K562 (cell line): Measurements from ENCODE around the gene STX11. TPM values are rescaled to one million over a fixed set of nuclear protein-coding genes. Genes with fewer than 3 reads are reported as not detected.

Experiments used
- ATAC-seq: fragments of 200-7000 bp; cut with Tn5 transposase; 3 replicates; pipeline ENCODE4 v1.9.1; 2020; ENCODE audit warnings: moderate library complexity
- BruUV-seq: library from RNA; stranded (reverse); fragments of 400-500 nt; replicated peaks from 2 replicates; lab custom pipeline; 2021; lab: Mats Ljungman, UMichigan
- CTCF ChIA-PET: fragments of 300-600 bp; formaldehyde crosslinking; extraction: SDS; loops from one replicate; lab custom pipeline; 2021; ENCODE audit warnings: low intra/inter-chr PET ratio; lab: Yijun Ruan, JAX
- POLR2A ChIA-PET: fragments of 300-600, 350-650 bp; sonication (Branson Sonifier 250); formaldehyde crosslinking; extraction: SDS; loops from one replicate; lab custom pipeline; 2021; ENCODE audit warnings: antibody characterized with exemption, inconsistent platforms; lab: Yijun Ruan, JAX
- DNase-seq, 4 experiments: peaks; one replicate each; pipeline versions ENCODE4 v3.0.0 to v3.0.0-alpha.2; 2011 to 2018; ENCODE audit warnings: low spot score in 3 of 4, mixed read lengths in 3 of 4; ENCODE audit errors: extremely low read depth in 1 of 4
- FAIRE-seq: peaks from 2 replicates; lab custom pipeline; 2011; peaks lifted over from hg19 to GRCh38; lab: Jason Lieb, UNC
- H2AFZ ChIP-seq: 2 replicates; pipeline ENCODE4 v1.6.0; 2011; ENCODE audit warnings: low read depth, low read length, control low read depth, inconsistent platforms
- H3K27ac ChIP-seq: fragments of 200-600 bp; 3 replicates; pipeline ENCODE4 v1.8.0; 2011; ENCODE audit warnings: low read depth, mild to moderate bottlenecking, control low read depth, inconsistent platforms, low read length, moderate library complexity, mixed read lengths; ENCODE audit errors: extremely low read depth
- H3K27me3 ChIP-seq, 2 experiments: fragments of 300-600 bp in 1 of 2; 2 replicates in 1 of 2; 3 replicates in 1 of 2; pipeline versions ENCODE4 v1.6.0 to v1.8.0; 2011; ENCODE audit warnings: inconsistent platforms in 2 of 2, low read length in 2 of 2, mild to moderate bottlenecking in 1 of 2, mixed read lengths in 1 of 2, moderate library complexity in 1 of 2; ENCODE audit not compliant: control insufficient read depth in 2 of 2, insufficient read depth in 2 of 2
- H3K36me3 ChIP-seq: fragments of 300-600 bp; 3 replicates; pipeline ENCODE4 v1.8.0; 2011; ENCODE audit warnings: mild to moderate bottlenecking, low read length, inconsistent platforms; ENCODE audit not compliant: control insufficient read depth, insufficient read depth
- H3K4me1 ChIP-seq, 2 experiments: fragments of 200-600 bp in 1 of 2; replicated peaks in 1 of 2; 2 replicates in 1 of 2; 3 replicates in 1 of 2; pipeline versions ENCODE4 v1.5.1 to v1.8.0; 2011; ENCODE audit warnings: inconsistent platforms in 2 of 2, low read length in 2 of 2, mild to moderate bottlenecking in 1 of 2, mixed read lengths in 1 of 2, moderate library complexity in 1 of 2; ENCODE audit not compliant: control insufficient read depth in 2 of 2, insufficient read depth in 2 of 2
- H3K4me2 ChIP-seq: 2 replicates; pipeline ENCODE4 v1.6.1; 2011; ENCODE audit warnings: low read length, control low read depth, inconsistent platforms, mixed read lengths; ENCODE audit not compliant: insufficient read depth
- H3K4me3 ChIP-seq: fragments of 200-600 bp; sonication (generic), shearing (Covaris generic); 2 replicates; pipeline ENCODE4 v1.5.1; 2016; ENCODE audit warnings: control low read depth, inconsistent platforms
- H3K79me2 ChIP-seq: fragments of 200-600 bp; 3 replicates; pipeline ENCODE4 v1.8.0; 2011; ENCODE audit warnings: low read length, inconsistent platforms; ENCODE audit not compliant: control insufficient read depth, insufficient read depth
- H3K9ac ChIP-seq, 2 experiments: 2 replicates each; pipeline versions ENCODE4 v1.6.0 to v1.6.1; 2011; ENCODE audit warnings: low read depth in 2 of 2, low read length in 2 of 2, control low read depth in 1 of 2, inconsistent platforms in 1 of 2, mild to moderate bottlenecking in 1 of 2, mixed read lengths in 1 of 2; ENCODE audit not compliant: insufficient read depth in 1 of 2
- H3K9me1 ChIP-seq: one replicate; pipeline ENCODE4 v1.6.0; 2011; ENCODE audit warnings: inconsistent platforms, mild to moderate bottlenecking, low read length, moderate library complexity; ENCODE audit not compliant: control insufficient read depth, insufficient read depth
- H3K9me3 ChIP-seq: replicated peaks from 2 replicates; pipeline ENCODE4 v1.5.1; 2011; ENCODE audit warnings: low read depth, low read length, inconsistent platforms; ENCODE audit not compliant: control insufficient read depth, insufficient read depth
- H4K20me1 ChIP-seq: replicated peaks from 2 replicates; pipeline ENCODE4 v1.6.1; 2011; ENCODE audit warnings: low read length, inconsistent platforms, mixed read lengths; ENCODE audit not compliant: control insufficient read depth, insufficient read depth
- KLF13 ChIP-seq: fragments of 450-650 bp; IDR thresholded peaks from 2 replicates; pipeline ENCODE4 v1.6.1; 2016; ENCODE audit warnings: missing genetic modification characterization, low read depth, mild to moderate bottlenecking, missing compliant biosample characterization, moderate library complexity, borderline replicate concordance
- LEF1 ChIP-seq: fragments of 450-650 bp; IDR thresholded peaks from 2 replicates; pipeline ENCODE4 v1.6.1; 2016; ENCODE audit warnings: mild to moderate bottlenecking
- MTA2 ChIP-seq: fragments of 450-650 bp; IDR thresholded peaks from 2 replicates; pipeline ENCODE4 v1.6.1; 2016; ENCODE audit warnings: low read depth
- NCOA1 ChIP-seq: fragments of 450-650 bp; IDR thresholded peaks from 2 replicates; pipeline ENCODE4 v1.6.1; 2016; ENCODE audit warnings: low read depth
- SIRT6 ChIP-seq: IDR thresholded peaks from one replicate; pipeline ENCODE4 v1.6.1; 2012; ENCODE audit warnings: low read depth, mild to moderate bottlenecking, control low read depth, inconsistent platforms, low read length, moderate library complexity
- SREBF1 ChIP-seq: fragments of 150-350 bp; IDR thresholded peaks from 2 replicates; pipeline ENCODE4 v1.6.1; 2014; ENCODE audit warnings: antibody characterized with exemption, low read depth, low read length, borderline replicate concordance
- SRF ChIP-seq, 2 experiments: fragments of 250-450, 450-650 bp in 1 of 2; sonication (Bioruptor Pico) in 1 of 2; sonication (generic) in 1 of 2; formaldehyde crosslinking; IDR thresholded peaks; 2 replicates each; pipeline versions ENCODE4 v1.5.0 to v1.5.1; 2020 to 2022; ENCODE audit warnings: mild to moderate bottlenecking in 1 of 2, missing genetic modification reagents in 1 of 2
- ZKSCAN3 ChIP-seq: fragments of 250-450 bp; sonication (Bioruptor Pico); IDR thresholded peaks from 2 replicates; pipeline ENCODE4 v1.4.0; 2020
- ZNF316 ChIP-seq: fragments of 450-650 bp; IDR thresholded peaks from 2 replicates; pipeline ENCODE4 v1.6.1; 2016
- WGBS: fragments of 100-300 bp; shearing (Covaris generic); methylation state at CpG from one replicate; pipeline ENCODE4 v1.1.6; 2016; ENCODE audit warnings: low coverage, mixed read lengths; ENCODE audit not compliant: insufficient coverage; ENCODE audit errors: missing lambda C conversion rate; 5-methylcytosine and 5-hydroxymethylcytosine counted together
- in situ Hi-C: fragments of 300-500 bp; cut with MboI; formaldehyde crosslinking; loops from 4 replicates; pipeline ENCODE4 v1.15.0; 2018; ENCODE audit warnings: inconsistent platforms, mixed read lengths
- intact Hi-C: fragments of 100-400 bp; cut with micrococcal nuclease; formaldehyde crosslinking; loops from 2 replicates; pipeline ENCODE4 v1.14.2; 2022
- polyA plus RNA-seq, 8 experiments: library from polyadenylated mRNA; depleted of rRNA in 4 of 8; stranded (reverse) in 5 of 8; unstranded in 3 of 8; fragments of >200 nt; fragmentation: Nextera tagmentation in 2 of 8; fragmentation: Illumina TruSeq in 1 of 8; extraction: Ambion mirVana in 2 of 8; extraction: Trizol in 1 of 8; gene quantifications; 2 replicates each; pipeline versions ENCODE4 v1.2.1 to v1.2.3, GENCODE V29; 2011 to 2014; ENCODE audit warnings: inconsistent platforms in 1 of 8, missing spikeins in 1 of 8
- total RNA-seq, 7 experiments: library from RNA; depleted of rRNA in 6 of 7; stranded (reverse); fragments of >200 nt in 6 of 7; fragmentation: Illumina TruSeq in 2 of 7; extraction: Trizol in 2 of 7; gene quantifications; 2 replicates each; pipeline versions ENCODE4 v1.2.1 to v1.2.3, GENCODE V29; 2011 to 2021; ENCODE audit warnings: low replicate concordance in 1 of 7
- TF ChIP-seq, protein P1 (sequence below): sonication (generic); formaldehyde crosslinking; IDR thresholded peaks from 2 replicates; pipeline ENCODE4 v1.8.0; 2022; ENCODE audit warnings: missing genetic modification reagents, mild to moderate bottlenecking, moderate library complexity, borderline replicate concordance
- TF ChIP-seq, protein P2 (sequence below): sonication (generic); formaldehyde crosslinking; IDR thresholded peaks from 2 replicates; pipeline ENCODE4 v1.8.0; 2022; ENCODE audit warnings: mild to moderate bottlenecking, missing genetic modification reagents
- TF ChIP-seq, protein P3 (sequence below): fragments of 250-450 bp; sonication (Bioruptor Pico); IDR thresholded peaks from 2 replicates; pipeline ENCODE4 v1.9.0; 2021; ENCODE audit warnings: mild to moderate bottlenecking
- TF ChIP-seq, protein P4 (sequence below): fragments of 250-450 bp; sonication (Bioruptor Pico); IDR thresholded peaks from 2 replicates; pipeline ENCODE4 v1.5.0; 2022; ENCODE audit warnings: mild to moderate bottlenecking

The STX11 gene
- total and polyA plus RNA-seq, 9 of the 15 experiments (the other 6 are each of a cell fraction or from before 2014, with no cell fraction given) = 0.06 to 0.73 (median 0.40) TPM

DNA sequence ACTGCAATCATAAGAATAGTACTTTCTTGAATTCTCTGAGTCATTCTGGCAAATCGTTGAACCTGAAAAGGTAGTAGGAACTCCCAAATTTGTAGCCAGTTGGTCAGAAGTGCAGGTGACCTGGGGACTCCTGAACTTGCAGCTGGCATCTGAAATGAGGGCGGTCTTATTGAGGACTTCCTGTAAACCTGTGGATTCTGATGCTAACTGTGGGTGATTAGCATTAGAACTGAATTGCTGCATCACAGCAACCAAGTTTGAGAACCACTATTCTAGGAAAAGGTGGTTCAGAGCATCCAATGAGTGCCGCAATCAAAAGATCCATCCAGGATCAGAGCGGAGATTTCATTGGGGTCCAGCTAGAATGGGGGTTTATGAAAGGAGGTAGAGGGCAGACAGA is 84.6 kb downstream of the STX11 start:
- POLR2A ChIA-PET = no interaction called here
- Histone ChIP-seq H4K20me1 (no peaks in the 10 kb centered on the region), H3K27me3 (peaks cover under 1 to 2% of the 10 kb centered on the region in 2 experiments; a peak in 2 of 5 replicates), H3K9ac (no peak overlapping the region), H3K79me2 (no peaks in the 10 kb centered on the region), H3K9me3 (no peaks in the 10 kb centered on the region), H3K27ac (no peak overlapping the region), H3K4me1 (no peaks in the 10 kb centered on the region), H3K4me2 (no peak overlapping the region), H3K36me3 (no peaks in the 10 kb centered on the region), H2AFZ (no peak overlapping the region), H3K9me1 (no peaks in the 10 kb centered on the region), H3K4me3 (no peak overlapping the region)
- TF ChIP-seq, protein P1, sequence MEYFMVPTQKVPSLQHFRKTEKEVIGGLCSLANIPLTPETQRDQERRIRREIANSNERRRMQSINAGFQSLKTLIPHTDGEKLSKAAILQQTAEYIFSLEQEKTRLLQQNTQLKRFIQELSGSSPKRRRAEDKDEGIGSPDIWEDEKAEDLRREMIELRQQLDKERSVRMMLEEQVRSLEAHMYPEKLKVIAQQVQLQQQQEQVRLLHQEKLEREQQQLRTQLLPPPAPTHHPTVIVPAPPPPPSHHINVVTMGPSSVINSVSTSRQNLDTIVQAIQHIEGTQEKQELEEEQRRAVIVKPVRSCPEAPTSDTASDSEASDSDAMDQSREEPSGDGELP = no peak
- TF ChIP-seq KLF13 (tag) (no peak), NCOA1 (no peak), MTA2 (no peak), SREBF1 (no peak), ZNF316 (no peak), LEF1 (no peak), SRF (CRISPR knock-in tag; IDR thresholded peaks at IDR 0.05) (no peak), SIRT6 (no peak), ZKSCAN3 (CRISPR knock-in tag) (no peak)
- TF ChIP-seq, protein P2, sequence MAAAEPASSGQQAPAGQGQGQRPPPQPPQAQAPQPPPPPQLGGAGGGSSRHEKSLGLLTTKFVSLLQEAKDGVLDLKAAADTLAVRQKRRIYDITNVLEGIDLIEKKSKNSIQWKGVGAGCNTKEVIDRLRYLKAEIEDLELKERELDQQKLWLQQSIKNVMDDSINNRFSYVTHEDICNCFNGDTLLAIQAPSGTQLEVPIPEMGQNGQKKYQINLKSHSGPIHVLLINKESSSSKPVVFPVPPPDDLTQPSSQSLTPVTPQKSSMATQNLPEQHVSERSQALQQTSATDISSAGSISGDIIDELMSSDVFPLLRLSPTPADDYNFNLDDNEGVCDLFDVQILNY (CRISPR knock-in tag) = no peak
- TF ChIP-seq, protein P3, sequence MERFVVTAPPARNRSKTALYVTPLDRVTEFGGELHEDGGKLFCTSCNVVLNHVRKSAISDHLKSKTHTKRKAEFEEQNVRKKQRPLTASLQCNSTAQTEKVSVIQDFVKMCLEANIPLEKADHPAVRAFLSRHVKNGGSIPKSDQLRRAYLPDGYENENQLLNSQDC = no peak
- TF ChIP-seq, protein P4, sequence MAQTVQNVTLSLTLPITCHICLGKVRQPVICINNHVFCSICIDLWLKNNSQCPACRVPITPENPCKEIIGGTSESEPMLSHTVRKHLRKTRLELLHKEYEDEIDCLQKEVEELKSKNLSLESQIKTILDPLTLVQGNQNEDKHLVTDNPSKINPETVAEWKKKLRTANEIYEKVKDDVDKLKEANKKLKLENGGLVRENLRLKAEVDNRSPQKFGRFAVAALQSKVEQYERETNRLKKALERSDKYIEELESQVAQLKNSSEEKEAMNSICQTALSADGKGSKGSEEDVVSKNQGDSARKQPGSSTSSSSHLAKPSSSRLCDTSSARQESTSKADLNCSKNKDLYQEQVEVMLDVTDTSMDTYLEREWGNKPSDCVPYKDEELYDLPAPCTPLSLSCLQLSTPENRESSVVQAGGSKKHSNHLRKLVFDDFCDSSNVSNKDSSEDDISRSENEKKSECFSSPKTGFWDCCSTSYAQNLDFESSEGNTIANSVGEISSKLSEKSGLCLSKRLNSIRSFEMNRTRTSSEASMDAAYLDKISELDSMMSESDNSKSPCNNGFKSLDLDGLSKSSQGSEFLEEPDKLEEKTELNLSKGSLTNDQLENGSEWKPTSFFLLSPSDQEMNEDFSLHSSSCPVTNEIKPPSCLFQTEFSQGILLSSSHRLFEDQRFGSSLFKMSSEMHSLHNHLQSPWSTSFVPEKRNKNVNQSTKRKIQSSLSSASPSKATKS = no peak
- in situ Hi-C loops = no loop called here
- WGBS = 2% methylated on average over 4 of the region's 4 CpGs
- no peak for FAIRE-seq
- no peak for DNase-seq
- ATAC-seq = no peak
- no TSS peak for BruUV-seq
- CTCF ChIA-PET = no interaction called here
- intact Hi-C loops = no loop called here
